ENCODE measurements around the gene DSC1.

GRCh38 chr18:31125878-31126277 lies 36.8 kb downstream of the DSC1 start:
- TF ChIP-seq, protein P1, sequence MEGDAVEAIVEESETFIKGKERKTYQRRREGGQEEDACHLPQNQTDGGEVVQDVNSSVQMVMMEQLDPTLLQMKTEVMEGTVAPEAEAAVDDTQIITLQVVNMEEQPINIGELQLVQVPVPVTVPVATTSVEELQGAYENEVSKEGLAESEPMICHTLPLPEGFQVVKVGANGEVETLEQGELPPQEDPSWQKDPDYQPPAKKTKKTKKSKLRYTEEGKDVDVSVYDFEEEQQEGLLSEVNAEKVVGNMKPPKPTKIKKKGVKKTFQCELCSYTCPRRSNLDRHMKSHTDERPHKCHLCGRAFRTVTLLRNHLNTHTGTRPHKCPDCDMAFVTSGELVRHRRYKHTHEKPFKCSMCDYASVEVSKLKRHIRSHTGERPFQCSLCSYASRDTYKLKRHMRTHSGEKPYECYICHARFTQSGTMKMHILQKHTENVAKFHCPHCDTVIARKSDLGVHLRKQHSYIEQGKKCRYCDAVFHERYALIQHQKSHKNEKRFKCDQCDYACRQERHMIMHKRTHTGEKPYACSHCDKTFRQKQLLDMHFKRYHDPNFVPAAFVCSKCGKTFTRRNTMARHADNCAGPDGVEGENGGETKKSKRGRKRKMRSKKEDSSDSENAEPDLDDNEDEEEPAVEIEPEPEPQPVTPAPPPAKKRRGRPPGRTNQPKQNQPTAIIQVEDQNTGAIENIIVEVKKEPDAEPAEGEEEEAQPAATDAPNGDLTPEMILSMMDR (IDR thresholded peaks at IDR 0.05), result no peak
- TF ChIP-seq POLR2A (IDR thresholded peaks at IDR 0.05) (no peak), POLR2AphosphoS5 (IDR thresholded peaks at IDR 0.05) (no peak), EP300 (IDR thresholded peaks at IDR 0.05; ENCODE audit: low read depth) (no peak)

Measured in transverse colon (tissue), 4 donors.